Body of pancreas (tissue), 4 donors: ENCODE measurements around the gene TMEM218.

Source experiments
- CTCF ChIP-seq, 7 experiments: fragments of 450-650 bp in 4 of 7; fragments of 200-600 bp in 3 of 7; sonication (generic) in 3 of 7; IDR thresholded peaks; one replicate each; pipeline ENCODE4 v1.5.1; 2016 to 2019; ENCODE audit warnings: antibody characterized with exemption in 7 of 7
- POLR2A ChIP-seq, 3 donors: fragments of 450-650 bp; IDR thresholded peaks; one replicate each; pipeline ENCODE4 v1.6.1; 2016; ENCODE audit warnings: antibody characterized with exemption in 3 of 3, mild to moderate bottlenecking in 2 of 3

- TF ChIP-seq POLR2A (IDR thresholded peaks at IDR 0.05), result no peak
- TF ChIP-seq CTCF (IDR thresholded peaks at IDR 0.05), result no peak
Observed at GRCh38 chr11:125148011-125148410, 36.6 kb upstream of the TMEM218 start.
